HG02884 (cell line): Measurements from ENCODE around the gene GAK.

ENCODE experiments used
- ATAC-seq: cut with Tn5 transposase; IDR thresholded peaks from one replicate; pipeline ENCODE4 v1.9.1; 2021; ENCODE audit warnings: mild to moderate bottlenecking, moderate library complexity; ENCODE audit not compliant: unreplicated experiment

GAK gene

GRCh38 chr4:964346-965025, 32.4 kb upstream of the GAK start:
- ATAC-seq = no peak

DNA sequence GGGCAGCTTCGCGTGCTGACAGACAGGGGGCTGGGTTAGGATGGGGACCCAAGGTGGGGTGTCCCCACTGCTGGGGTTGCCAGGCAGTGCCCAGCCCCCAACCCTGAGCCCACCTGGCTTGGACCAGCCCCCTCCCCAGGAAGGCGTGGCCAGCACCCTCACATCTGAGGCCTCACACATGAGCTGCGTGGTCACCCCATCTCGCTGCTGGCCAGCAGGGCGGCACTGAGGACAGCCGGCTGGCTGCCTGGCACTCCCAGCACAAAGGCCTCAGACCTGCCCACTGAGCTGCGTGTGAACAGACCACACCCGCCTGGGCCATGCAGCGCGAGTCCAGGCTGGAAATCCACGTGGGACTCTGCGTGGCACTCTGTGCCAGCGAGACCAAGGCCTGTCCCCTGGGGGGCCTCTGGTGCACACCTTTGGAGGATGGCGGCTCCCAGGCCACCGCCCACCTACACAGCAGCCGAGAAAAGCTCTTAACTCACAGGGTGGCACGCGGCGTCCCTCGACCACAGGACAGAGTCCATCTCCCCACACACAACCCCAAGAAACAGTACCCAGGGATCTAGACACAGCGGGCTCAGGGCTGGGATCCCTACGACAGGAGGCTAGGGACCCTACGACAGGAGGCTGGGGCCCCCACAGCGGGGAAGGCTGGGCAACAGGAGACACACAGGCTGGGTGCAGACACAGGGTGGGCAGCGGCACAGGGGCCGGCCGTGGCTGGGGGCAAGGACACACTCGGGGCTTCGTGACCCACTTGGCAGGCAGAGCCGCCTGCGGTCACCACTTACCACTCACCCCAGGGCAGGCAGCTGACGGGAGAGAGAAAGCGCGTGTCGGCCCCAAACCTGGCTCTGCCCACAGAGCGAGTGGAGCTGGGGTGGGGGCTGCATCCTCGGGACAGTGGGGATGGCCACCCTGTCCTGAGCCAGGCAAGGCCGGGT, 31.4 kb upstream of the GAK start:
- ATAC-seq = no peak

DNA sequence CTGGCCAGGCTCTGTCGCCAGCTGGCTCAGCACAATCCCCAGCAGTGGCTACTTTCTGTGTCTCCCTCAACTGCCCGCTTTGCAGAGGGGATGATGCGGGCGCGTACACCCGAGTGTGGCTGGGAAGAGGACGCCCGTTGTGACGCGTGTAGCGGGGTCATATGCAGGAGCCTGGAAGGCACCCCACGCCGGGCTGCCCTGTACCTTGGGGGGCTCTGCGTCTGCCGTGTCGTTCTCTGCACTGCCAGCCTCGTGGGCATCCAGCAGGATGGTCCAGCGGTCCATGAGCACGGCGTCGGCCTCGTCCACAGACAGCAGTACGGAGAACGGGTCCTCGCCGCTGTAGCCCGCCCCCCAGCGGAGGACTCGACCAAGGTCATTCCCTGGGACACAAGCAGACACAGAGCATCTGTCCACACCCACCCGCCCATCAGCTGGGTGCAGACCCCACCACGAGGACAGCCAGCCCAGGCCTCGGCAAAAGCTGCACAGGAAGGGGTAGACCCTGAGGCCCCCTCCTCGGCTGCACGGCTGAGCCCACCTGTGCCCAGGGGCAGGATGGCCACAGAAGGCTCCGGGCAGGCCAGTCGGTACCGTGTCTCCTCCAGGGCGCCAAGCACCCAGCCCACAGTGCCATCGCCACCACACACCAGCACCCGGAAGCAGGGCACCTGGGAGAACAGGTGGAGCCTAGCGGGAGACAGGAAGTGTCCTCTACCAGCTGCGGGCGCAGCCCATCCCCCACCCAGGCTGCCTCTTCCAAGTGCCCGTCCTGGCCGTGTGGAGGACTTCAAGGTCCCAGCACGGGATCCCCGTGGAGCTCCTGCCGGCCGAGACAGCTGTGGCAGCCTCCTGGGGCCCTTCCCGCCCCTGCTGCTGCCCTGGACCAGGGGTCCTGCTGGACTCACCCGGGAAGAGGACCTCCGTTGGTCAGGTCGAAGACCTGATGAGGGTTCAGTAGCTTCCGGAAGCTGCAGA, 30.4 kb upstream of the GAK start:
- ATAC-seq = no peak

DNA sequence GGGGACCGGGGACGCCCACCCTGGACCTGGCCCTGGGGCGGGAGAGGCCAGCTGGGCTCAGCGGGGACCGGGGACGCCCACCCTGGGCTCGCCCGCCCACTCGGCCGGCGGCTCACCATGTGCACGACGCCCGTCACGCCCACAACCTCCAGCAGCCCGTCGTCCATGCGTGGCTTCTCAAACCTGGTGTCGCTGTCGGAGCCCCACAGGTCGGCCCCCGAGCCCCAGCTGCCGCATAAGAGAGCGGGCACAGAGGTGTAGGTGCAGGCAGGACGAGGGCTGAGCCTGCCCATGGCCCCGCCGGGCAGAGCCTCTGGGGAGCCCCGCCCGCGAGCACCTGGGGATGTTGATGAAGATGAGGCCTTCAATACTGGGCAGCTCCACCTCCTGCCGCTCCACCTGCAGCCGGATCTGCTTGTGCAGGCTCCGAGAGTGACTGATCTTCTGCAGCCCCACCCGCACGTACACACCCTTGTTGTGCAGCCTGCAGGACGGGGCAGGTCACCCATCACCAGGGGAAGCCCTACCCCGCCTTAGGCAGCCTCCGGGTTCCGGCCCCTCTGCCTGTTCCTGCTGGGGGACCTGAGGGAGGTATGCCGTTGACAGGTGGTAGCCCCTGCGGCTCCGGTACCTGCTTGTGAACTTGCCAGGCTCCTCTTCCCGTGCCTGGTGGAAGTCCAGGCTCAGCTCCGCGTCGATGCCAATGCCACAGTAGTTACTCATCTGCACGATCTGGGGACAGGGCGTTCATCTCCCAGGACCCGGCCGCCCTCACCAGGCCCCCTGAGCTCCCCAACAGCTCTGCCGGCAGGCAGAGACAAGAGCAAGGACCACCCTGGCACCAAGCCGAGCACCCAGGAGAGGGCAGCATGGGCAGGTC, 29.5 kb upstream of the GAK start:
- ATAC-seq = no peak

DNA sequence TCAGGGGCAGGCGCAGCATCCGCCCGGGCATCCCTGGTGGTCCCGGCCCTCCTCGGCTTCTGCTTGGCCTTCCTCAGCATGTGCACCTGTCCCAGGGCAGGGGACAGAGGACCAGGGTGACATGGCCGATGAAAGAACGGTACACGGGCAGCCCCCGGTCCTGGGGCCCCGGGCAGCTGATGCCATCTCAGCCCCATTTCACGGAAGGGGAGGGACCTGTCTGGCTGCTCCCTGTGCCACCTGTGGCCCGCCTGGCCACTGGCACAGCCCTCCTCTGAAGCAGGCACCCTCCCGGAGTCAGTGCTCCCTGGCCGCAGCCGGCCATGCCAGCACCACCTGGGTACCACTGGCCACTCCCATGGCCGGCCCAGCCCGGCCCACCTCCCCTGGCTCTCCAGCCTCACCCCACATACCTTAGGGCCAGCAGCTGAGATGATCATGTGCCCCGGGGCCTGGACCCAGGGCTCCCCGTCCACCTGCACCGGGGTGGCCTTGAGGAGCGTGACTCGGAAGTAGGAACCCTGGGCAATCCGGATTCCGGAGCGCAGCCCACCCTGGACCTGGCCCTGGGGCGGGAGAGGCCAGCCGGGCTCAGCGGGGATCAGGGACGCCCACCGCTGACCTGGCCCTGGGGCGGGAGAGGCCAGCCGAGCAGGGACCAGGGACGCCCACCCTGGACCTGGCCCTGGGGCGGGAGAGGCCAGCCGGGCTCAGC, 28.7 kb upstream of the GAK start:
- no peak for ATAC-seq

- no peak for ATAC-seq
Observed at GRCh38 chr4:960140-960635, 28.1 kb upstream of the GAK start.

GRCh38 chr4:959338-960139, 27.4 kb upstream of the GAK start:
- ATAC-seq = no peak

DNA sequence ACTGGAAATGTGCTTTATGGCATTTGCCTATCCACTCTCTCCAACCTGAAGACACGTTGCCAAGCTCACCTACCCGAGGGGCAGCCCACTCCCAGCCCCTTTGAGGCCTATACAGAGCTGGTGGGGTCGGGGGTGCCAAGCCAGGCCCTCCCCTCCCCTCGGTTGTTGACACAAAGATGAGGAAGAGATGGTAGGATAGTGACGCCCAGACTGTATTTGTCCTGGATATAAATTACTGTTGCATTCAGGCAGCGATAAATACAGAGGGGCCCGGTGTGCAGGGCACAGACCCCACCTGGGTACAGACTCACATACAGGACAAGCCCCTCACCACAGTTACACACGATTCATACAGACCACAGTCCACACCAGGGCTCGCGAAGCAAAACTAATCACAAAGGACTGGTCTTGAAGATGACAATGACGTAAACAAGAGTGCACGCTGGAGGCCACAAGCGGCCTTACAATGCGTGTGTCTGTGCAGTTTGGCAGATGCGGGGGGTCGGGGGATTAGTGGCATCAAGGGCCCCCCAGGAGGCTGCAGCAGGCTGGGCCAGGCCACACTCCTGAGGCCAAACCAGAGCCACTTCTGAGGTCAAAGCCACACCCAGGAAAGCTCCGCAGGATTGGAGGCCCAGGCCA, 26.7 kb upstream of the GAK start:
- no peak for ATAC-seq

DNA sequence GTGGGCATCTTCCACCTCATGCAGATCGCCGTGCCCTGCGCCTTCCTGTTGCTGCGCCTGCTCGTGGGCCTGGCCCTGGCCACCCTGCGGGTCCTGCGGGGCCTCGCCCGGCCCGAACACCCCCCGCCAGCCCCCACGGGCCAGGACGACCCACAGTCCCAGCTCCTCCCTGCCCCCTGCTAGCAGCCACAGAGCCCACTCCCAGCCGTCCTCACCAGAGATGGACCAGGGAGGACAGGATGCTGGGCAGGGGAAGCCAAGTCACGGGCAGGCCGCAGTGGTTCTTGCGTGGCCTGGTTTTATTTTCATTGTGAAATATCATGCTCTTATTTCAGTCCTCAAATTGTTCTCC, 26.2 kb upstream of the GAK start:
- no peak for ATAC-seq

DNA sequence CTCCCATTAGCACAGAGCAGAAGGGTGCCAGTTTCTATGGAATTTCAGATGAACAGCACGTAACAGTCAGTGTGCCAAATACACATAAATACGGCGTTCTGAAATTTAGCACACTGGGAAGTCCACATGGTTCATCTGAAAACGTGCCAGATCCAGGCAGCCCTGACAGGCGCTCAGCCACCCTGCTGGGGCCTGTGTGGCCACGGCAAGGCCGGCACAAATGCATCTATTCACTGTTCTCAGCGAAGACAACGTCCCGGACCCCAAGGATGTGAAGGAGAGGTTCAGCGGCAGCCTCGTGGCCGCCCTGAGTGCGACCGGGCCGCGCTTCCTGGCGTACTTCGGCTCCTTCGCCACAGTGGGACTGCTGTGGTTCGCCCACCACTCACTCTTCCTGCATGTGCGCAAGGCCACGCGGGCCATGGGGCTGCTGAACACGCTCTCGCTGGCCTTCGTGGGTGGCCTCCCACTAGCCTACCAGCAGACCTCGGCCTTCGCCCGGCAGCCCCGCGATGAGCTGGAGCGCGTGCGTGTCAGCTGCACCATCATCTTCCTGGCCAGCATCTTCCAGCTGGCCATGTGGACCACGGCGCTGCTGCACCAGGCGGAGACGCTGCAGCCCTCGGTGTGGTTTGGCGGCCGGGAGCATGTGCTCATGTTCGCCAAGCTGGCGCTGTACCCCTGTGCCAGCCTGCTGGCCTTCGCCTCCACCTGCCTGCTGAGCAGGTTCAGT, 25.6 kb upstream of the GAK start:
- ATAC-seq = no peak

DNA sequence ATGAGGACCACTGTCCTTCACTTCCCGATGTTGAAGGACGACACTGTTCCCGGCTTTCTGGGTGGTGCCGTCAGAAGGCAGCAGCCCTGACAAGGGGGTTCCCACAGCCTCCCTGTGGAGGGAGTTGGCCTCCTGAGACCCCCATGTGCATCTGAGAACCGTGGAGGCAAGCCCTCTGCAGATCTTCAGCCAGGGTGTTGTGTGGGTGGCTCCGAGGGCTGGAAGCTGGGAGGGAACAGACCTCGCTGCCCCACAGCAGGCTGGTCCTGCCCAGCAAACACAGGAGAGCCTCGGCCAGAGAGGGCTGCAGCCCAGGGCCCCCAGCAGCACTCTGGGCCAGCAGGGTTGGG, 25.1 kb upstream of the GAK start:
- no peak for ATAC-seq

DNA sequence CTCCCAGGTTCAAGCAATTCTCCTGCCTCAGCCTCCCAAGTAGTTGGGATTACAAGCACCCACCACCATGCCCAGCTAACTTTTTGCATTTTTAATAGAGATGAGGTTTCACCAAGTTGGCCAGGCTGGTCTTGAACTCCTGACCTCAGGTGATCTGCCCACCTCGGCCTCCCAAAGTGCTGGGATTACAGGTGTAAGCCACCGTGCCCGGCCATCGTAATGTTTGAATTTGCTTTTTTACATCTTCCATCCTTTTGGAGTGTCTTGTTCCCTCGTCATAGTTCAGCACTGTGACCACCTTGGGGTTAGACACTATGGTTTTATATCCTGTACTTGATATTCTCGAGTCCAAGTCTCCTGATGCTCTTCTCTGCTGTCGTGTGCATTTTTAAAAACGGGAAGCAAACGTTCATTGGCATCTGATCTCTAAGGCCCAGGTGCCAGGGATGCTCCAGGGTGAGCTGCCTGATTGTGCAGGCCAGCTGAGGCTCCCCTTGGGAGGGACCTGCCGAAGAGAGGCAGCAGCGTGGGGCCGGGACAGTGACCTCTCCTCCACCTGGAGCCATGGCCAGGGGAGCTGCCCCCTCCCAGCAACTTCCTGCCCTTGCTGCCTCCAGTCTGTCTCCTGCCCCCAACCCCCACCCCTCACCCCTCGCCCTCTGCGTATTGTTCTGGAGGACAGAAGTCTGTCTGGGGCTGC, 24.6 kb upstream of the GAK start:
- ATAC-seq = no peak

DNA sequence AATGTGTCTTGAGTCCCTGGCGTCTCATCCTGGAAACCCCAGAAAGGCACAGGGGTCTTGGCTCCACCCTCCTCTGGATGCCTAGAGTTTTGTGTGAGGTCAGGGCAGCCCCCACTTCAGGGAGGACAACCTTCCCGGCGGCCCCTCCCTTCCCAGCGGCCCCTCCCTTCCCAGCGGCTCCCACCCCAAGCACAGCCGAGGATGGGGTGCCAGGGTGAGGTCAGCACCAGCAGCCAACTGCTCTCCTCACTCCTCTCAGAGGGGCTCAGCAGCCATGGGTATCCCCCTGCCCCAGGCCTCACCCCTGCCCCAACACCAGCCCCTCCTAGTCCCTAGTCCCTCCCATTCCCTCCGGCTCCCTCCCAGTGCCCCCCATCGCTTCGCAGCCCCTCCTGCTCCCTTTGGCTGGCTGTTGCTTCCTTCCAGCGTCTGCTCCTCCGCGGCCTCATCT, 23.8 kb upstream of the GAK start:
- no peak for ATAC-seq

GRCh38 chr4:955161-955921, 23.2 kb upstream of the GAK start:
- no peak for ATAC-seq

DNA sequence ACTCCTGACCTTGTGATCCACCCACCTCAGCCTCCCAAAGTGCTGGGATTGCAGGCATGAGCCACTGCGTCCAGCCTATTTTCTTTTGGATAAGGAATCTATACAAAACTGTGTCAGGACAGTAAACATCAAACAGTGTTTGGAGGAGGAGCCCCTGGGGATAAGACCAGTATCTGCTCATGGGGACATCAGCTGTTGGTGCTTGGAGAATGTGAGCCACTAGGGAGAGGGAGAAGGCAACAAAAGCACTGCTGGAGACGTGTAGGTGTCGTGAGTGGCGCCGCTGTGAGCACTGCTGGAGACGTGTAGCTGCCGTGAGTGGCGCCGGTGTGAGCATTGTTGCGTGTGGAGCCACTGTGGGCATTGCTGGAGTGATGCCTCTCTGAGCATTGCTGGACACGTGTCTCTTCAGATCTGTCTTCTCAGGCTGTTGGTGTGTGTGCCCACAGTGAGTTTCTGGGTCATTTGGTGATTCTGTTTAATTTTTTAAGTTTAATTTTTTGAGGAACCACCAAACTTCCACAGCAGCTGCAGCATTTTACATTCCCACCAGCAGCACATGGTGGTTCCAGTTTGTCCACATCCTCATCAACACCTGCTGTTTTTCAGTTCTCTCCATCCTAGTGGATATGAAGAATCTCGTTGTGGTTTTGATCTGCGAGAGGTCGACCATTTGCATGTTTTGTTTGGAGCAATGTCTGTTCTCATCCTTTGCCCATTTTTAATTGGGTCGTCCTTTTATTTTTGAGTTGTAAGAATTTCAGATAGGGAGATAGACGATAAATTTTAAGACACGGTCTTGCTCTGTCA, 22.3 kb upstream of the GAK start:
- ATAC-seq = no peak
